MM.1S (cell line): ENCODE data around the gene POU5F1.

Source experiments
- DNase-seq: peaks from one replicate; pipeline ENCODE4 v3.0.0-alpha.2; 2015
- H2AFZ ChIP-seq: fragments of 300-600 bp; sonication (generic); 2 replicates; pipeline ENCODE4 v1.6.0; 2016; ENCODE audit warnings: antibody characterized with exemption, low read length
- H3F3A ChIP-seq: fragments of 300-600 bp; sonication (generic); 2 replicates; pipeline ENCODE4 v1.6.1; 2016; ENCODE audit warnings: mild to moderate bottlenecking, antibody characterized with exemption, low read length, moderate library complexity, mixed read lengths; ENCODE audit not compliant: insufficient read depth
- H3K27ac ChIP-seq: fragments of 300-600 bp; sonication (generic); 2 replicates; pipeline ENCODE4 v1.5.1; 2016; ENCODE audit warnings: mild to moderate bottlenecking, low read length
- H3K27me3 ChIP-seq: fragments of 300-600 bp; sonication (generic); replicated peaks from 2 replicates; pipeline ENCODE4 v1.6.0; 2016; ENCODE audit warnings: low read length; ENCODE audit not compliant: insufficient read depth
- H3K36me3 ChIP-seq: fragments of 300-600 bp; sonication (generic); replicated peaks from 2 replicates; pipeline ENCODE4 v1.6.1; 2016; ENCODE audit warnings: mild to moderate bottlenecking, low read length, mixed read lengths; ENCODE audit not compliant: insufficient read depth
- H3K4me1 ChIP-seq: fragments of 300-600 bp; sonication (generic); 2 replicates; pipeline ENCODE4 v1.6.1; 2016; ENCODE audit warnings: low read length, mixed read lengths
- H3K4me2 ChIP-seq: fragments of 300-600 bp; sonication (generic); 2 replicates; pipeline ENCODE4 v1.6.0; 2016; ENCODE audit warnings: low read depth, low read length
- H3K4me3 ChIP-seq: fragments of 300-600 bp; sonication (generic); 2 replicates; pipeline ENCODE4 v1.5.1; 2016; ENCODE audit warnings: low read length, mixed read lengths
- H3K79me2 ChIP-seq: fragments of 300-600 bp; sonication (generic); 2 replicates; pipeline ENCODE4 v1.6.1; 2016; ENCODE audit warnings: mixed run types, low read length, mixed read lengths
- H3K9ac ChIP-seq: fragments of 300-600 bp; sonication (generic); 2 replicates; pipeline ENCODE4 v1.6.1; 2016; ENCODE audit warnings: low read length, mixed read lengths
- H3K9me2 ChIP-seq: fragments of 300-600 bp; sonication (generic); replicated peaks from 2 replicates; pipeline ENCODE4 v1.6.1; 2016; ENCODE audit warnings: mild to moderate bottlenecking, low read length, mixed read lengths; ENCODE audit not compliant: insufficient read depth
- H3K9me3 ChIP-seq: fragments of 300-600 bp; sonication (generic); replicated peaks from 2 replicates; pipeline ENCODE4 v1.6.1; 2016; ENCODE audit warnings: mild to moderate bottlenecking, low read length, mixed read lengths; ENCODE audit not compliant: insufficient read depth
- H4K20me1 ChIP-seq: fragments of 300-600 bp; sonication (generic); 2 replicates; pipeline ENCODE4 v1.6.1; 2016; ENCODE audit warnings: mild to moderate bottlenecking, low read length, moderate library complexity, mixed read lengths; ENCODE audit not compliant: insufficient read depth
- EZH2 ChIP-seq: fragments of 300-600 bp; sonication (generic); optimal IDR thresholded peaks from 2 replicates; pipeline ENCODE3; 2017; ENCODE audit warnings: low read depth, mild to moderate bottlenecking, antibody characterized with exemption, low read length, mixed read lengths
- EZH2phosphoT487 ChIP-seq: fragments of 300-600 bp; sonication (generic); IDR thresholded peaks from 2 replicates; pipeline ENCODE4 v1.6.1; 2018; ENCODE audit warnings: antibody characterized with exemption, low read length
- TF ChIP-seq, protein P1 (sequence below): fragments of 300-600 bp; sonication (generic); IDR thresholded peaks from 2 replicates; pipeline ENCODE4 v1.5.1; 2016; ENCODE audit warnings: antibody characterized with exemption, low read length, mixed read lengths

Gene POU5F1

DNA sequence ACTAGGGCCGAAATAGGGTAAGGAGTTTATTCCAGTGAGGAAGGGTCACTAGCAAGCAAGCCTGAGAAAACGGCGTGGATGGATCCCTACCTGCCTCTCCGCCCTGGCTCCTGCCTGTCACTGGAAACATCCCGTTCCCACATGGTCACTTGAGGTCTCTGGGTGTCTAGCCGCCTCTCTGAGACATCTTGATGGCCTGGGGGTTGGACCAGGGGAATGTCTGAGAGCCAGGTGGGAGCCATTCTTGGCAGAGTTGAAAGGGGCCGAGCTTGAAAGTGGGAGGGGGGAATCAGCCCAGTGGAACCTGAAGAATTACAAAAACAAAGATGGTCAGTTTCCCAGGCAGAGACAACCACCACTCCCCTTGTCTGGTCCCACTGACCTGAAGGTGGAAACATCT, 13.8 kb downstream of the POU5F1 start:
- H3K4me3 ChIP-seq = no peak overlapping the region
- DNase-seq = no peak
- no peak overlapping the region for H3K27ac ChIP-seq
- H3K9me3 ChIP-seq = no peaks in the 10 kb centered on the region
- H3K9ac ChIP-seq = no peak overlapping the region
- peaks cover 13% of the 10 kb centered on the region; the same call in 1 of the 2 replicates for H3K4me1 ChIP-seq
- no peak overlapping the region for H3K4me2 ChIP-seq
- H2AFZ ChIP-seq = no peak overlapping the region
- no peaks in the 10 kb centered on the region for H4K20me1 ChIP-seq
- no peaks in the 10 kb centered on the region for H3K27me3 ChIP-seq
- no peaks in the 10 kb centered on the region for H3K36me3 ChIP-seq
- TF ChIP-seq EZH2phosphoT487 (no peak), EZH2 (no peak)
- TF ChIP-seq, protein P1, sequence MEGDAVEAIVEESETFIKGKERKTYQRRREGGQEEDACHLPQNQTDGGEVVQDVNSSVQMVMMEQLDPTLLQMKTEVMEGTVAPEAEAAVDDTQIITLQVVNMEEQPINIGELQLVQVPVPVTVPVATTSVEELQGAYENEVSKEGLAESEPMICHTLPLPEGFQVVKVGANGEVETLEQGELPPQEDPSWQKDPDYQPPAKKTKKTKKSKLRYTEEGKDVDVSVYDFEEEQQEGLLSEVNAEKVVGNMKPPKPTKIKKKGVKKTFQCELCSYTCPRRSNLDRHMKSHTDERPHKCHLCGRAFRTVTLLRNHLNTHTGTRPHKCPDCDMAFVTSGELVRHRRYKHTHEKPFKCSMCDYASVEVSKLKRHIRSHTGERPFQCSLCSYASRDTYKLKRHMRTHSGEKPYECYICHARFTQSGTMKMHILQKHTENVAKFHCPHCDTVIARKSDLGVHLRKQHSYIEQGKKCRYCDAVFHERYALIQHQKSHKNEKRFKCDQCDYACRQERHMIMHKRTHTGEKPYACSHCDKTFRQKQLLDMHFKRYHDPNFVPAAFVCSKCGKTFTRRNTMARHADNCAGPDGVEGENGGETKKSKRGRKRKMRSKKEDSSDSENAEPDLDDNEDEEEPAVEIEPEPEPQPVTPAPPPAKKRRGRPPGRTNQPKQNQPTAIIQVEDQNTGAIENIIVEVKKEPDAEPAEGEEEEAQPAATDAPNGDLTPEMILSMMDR = no peak
- 0 out of 2 replicates have a peak, but pooled peaks cover 8% of the 10 kb centered on the region for H3F3A ChIP-seq
- no peaks in the 10 kb centered on the region for H3K9me2 ChIP-seq
- H3K79me2 ChIP-seq = peaks cover 32% of the 10 kb centered on the region

DNA sequence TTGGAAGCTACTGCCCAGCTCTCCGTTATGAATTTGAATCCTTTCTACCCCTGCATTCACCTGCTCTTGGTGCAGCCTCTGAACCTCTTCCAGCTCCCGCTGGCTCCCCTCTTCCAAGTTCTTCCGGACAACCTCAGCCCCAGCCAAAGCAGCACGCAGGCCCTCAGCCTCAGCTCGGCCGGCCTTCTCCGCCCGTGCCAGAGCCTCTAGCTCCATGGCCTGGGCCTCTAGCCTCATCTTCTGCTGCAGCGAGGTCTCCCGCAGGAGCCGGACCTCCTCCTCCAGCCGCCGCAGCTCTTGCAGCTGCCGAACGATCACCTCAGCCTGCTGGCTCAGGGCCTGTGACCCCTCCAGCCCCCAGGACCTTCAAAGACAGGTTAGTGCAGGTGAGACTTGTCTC, 16.0 kb downstream of the POU5F1 start:
- H3K9ac ChIP-seq = no peak overlapping the region
- no peak for DNase-seq
- no peaks in the 10 kb centered on the region for H4K20me1 ChIP-seq
- H3K9me2 ChIP-seq = no peaks in the 10 kb centered on the region
- 0 out of 2 replicates have a peak, but pooled peaks cover 8% of the 10 kb centered on the region for H3F3A ChIP-seq
- H3K27me3 ChIP-seq = no peaks in the 10 kb centered on the region
- H3K4me3 ChIP-seq = no peak overlapping the region
- H3K9me3 ChIP-seq = no peaks in the 10 kb centered on the region
- H3K79me2 ChIP-seq = peaks cover 10% of the 10 kb centered on the region
- H2AFZ ChIP-seq = no peak overlapping the region
- TF ChIP-seq EZH2 (no peak), EZH2phosphoT487 (no peak)
- H3K27ac ChIP-seq = no peak overlapping the region
- no peak overlapping the region for H3K4me2 ChIP-seq
- H3K4me1 ChIP-seq = peaks cover 5% of the 10 kb centered on the region; the same call in 1 of the 2 replicates
- H3K36me3 ChIP-seq = no peaks in the 10 kb centered on the region

DNA sequence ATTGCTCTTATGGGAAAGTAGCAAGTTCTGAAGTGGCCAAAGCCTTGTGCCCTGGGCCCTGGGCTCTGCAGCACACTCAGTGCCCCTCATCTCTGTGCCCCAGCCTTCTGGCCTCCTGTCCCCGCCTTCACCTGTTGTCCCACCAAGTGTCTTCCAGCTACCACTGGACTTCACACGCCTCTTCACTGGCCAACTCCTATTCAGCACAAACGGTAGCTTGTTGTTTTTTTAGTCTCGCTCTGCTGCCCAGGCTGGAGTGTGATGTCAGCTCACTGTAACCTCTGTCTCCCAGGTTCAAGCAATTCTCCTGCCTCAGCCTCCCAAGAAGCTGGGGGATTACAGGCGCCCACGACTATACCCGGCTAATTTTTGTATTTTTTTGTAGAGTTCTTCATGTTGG, 17.7 kb downstream of the POU5F1 start:
- no peaks in the 10 kb centered on the region for H3K36me3 ChIP-seq
- DNase-seq = no peak
- no peaks in the 10 kb centered on the region for H4K20me1 ChIP-seq
- H3K27me3 ChIP-seq = no peaks in the 10 kb centered on the region
- peaks cover 5% of the 10 kb centered on the region; the same call in 1 of the 2 replicates for H3K4me1 ChIP-seq
- H3K79me2 ChIP-seq = no peaks in the 10 kb centered on the region
- no peaks in the 10 kb centered on the region for H3F3A ChIP-seq
- no peak overlapping the region for H3K9ac ChIP-seq
- H2AFZ ChIP-seq = no peak overlapping the region
- TF ChIP-seq, protein P1 = no peak
- TF ChIP-seq EZH2phosphoT487 (no peak), EZH2 (no peak)
- no peak overlapping the region for H3K27ac ChIP-seq
- H3K4me2 ChIP-seq = no peak overlapping the region
- H3K4me3 ChIP-seq = no peak overlapping the region
- no peaks in the 10 kb centered on the region for H3K9me3 ChIP-seq
- H3K9me2 ChIP-seq = no peaks in the 10 kb centered on the region

DNA sequence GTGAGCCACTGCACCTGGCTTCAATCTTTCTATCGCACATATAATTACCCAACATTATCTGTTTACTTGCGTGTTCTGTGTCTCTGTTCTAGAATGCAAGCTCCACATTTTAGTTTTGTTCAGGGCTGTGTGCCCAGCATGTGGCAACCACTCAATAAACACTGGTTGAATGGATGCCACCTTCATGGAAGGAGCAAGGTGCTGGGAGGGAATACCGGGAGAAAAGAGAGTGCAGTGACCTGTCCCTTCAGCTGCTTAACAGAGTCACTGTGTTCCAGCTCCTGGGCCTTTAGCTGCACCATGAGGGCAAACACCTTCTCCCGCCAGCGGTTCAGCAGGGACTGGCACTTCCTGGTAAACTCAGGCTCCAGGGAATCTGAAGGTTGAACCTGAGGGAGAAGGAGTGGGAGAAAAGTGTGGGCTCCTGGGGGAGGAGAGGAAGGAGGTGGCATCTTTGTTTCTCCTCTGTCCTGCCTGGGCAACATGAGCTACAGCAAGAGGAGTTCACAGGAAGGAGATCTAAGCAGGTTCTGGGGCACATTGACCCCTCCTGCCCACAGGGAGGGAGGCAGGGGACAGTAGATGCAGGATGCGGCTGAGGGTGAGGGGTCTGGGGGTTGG, 20.5 kb downstream of the POU5F1 start:
- Histone ChIP-seq H3K9me2 (no peaks in the 10 kb centered on the region), H3K9ac (no peak overlapping the region), H3K27ac (no peak overlapping the region), H3F3A (no peaks in the 10 kb centered on the region), H3K9me3 (no peaks in the 10 kb centered on the region), H4K20me1 (no peaks in the 10 kb centered on the region), H3K79me2 (no peaks in the 10 kb centered on the region), H3K4me1 (no peaks in the 10 kb centered on the region), H2AFZ (no peak overlapping the region), H3K36me3 (no peaks in the 10 kb centered on the region), H3K27me3 (no peaks in the 10 kb centered on the region), H3K4me3 (no peak overlapping the region), H3K4me2 (no peak overlapping the region)
- TF ChIP-seq EZH2phosphoT487 (no peak), EZH2 (no peak)
- TF ChIP-seq, protein P1 = no peak
- DNase-seq = no peak
